ENCODE data around the gene APC2.

Gene APC2

DNA sequence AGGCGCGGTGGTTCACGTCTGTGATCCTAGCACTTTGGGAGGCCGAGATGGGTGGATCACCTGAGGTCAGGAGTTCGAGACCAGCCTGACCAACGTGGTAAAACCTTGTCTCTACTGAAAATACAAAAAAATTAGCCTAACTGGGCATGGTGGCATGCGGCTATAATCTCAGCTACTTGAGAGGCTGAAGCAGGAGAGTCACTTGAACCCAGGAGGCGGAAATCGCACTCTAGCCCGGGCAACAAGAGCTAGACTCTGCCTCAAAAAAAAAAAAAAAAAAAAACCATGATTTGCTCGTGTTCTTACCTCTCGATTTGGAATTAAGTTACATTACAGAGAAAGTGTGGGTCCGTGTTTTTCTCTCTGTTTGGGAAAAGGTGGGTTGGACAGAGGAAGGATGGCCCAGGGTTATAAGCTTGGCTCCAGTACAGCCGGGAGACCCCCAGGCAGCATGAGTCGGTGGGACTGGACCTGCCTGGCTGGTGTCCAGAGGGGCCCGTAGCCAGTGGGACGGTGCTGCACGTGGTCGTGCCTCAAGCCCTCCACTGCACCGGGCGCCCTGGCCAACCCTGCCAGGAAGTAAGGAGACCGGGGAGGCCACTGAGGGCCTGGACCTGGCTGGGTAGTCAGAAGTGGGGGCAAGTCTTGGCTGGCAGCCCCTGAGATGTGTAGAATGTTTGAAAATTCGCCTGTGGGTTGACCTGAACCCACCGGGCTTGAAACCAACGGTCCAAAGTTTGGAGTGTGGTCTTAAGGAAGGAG lies 8.1 kb upstream of the APC2 start:
- no peak for TF ChIP-seq CTCF (IDR thresholded peaks at IDR 0.05; ENCODE audit: low read depth, low read length)
- H3K27ac ChIP-seq: no peak overlapping the region
- H3K36me3 ChIP-seq: peaks cover 44% of the 10 kb centered on the region
- H3K27me3 ChIP-seq (ENCODE audit: insufficient read depth, low read depth, severe bottlenecking): peaks cover 7% of the 10 kb centered on the region
- DNase-seq: no peak
- no peaks in the 10 kb centered on the region for H3K9me3 ChIP-seq (ENCODE audit: severe bottlenecking)
- no peak overlapping the region for H3K4me3 ChIP-seq (ENCODE audit: low read depth, low read length)

DNA sequence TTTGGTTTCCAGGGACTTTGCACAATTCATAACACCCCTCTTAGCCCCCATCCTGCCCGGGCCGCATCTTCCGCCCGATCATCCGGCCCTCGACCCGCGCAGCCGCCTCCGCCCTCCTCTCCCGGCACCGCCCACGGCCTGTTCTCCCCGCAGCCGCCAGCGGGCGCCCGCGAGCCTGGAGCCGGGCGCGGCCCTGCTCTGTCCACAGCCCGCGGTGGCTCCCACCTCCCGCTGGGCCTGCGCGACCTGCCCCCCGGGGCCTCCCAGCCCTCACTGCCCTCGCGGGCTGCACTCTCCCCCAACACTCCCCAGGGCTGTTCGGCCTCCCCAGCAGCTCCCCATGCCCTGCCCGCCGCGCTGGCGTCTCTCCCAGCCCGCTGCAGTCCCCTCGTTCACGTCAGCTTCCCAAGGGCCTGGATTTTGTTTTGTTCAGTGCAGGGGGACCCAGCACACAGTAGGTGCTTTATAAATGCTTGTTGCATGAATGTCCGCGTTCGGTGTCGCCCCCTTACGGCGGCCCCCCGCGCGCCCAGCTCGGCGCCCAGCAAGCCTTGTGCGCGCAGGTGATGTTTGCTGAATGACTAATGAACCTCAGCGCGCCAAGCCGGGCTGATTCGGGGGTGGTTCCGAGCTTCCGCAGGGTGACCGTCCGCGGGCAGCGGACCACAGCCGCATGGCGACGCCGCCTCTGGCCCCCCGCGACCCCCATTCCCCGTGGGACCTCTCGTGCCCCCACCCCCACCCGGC lies 4.6 kb upstream of the APC2 start:
- peaks cover 22% of the 10 kb centered on the region for H3K27me3 ChIP-seq (ENCODE audit: insufficient read depth, low read depth, severe bottlenecking)
- peak; percentile 96 for TF ChIP-seq CTCF (IDR thresholded peaks at IDR 0.05; ENCODE audit: low read depth, low read length)
- no peaks in the 10 kb centered on the region for H3K9me3 ChIP-seq (ENCODE audit: severe bottlenecking)
- peak; percentile 80 for DNase-seq
- peak overlapping the region; percentile 60 for H3K4me3 ChIP-seq (ENCODE audit: low read depth, low read length)
- peak overlapping the region; percentile 67 for H3K27ac ChIP-seq
- peaks cover 26% of the 10 kb centered on the region for H3K36me3 ChIP-seq

GRCh38 chr19:1445932-1446712 lies 3.8 kb upstream of the APC2 start:
- peak; percentile 78 for DNase-seq
- H3K36me3 ChIP-seq: peaks cover 19% of the 10 kb centered on the region
- peak overlapping the region; percentile 34; the same call in 1 of the 2 replicates for H3K27ac ChIP-seq
- H3K27me3 ChIP-seq (ENCODE audit: insufficient read depth, low read depth, severe bottlenecking): peaks cover 30% of the 10 kb centered on the region
- peak overlapping the region; percentile 60 for H3K4me3 ChIP-seq (ENCODE audit: low read depth, low read length)
- no peak for TF ChIP-seq CTCF (IDR thresholded peaks at IDR 0.05; ENCODE audit: low read depth, low read length)
- H3K9me3 ChIP-seq (ENCODE audit: severe bottlenecking): no peaks in the 10 kb centered on the region

- Histone ChIP-seq H3K27me3 (ENCODE audit: insufficient read depth, low read depth, severe bottlenecking) (peaks cover 37% of the 10 kb centered on the region), H3K27ac (no peak overlapping the region), H3K4me3 (ENCODE audit: low read depth, low read length) (peak overlapping the region; percentile 56), H3K36me3 (peaks cover 11% of the 10 kb centered on the region), H3K9me3 (ENCODE audit: severe bottlenecking) (no peaks in the 10 kb centered on the region)
- no peak for TF ChIP-seq CTCF (IDR thresholded peaks at IDR 0.05; ENCODE audit: low read depth, low read length)
- DNase-seq: peak; percentile 33
Observed at GRCh38 chr19:1446713-1447481, 3.0 kb upstream of the APC2 start.

DNA sequence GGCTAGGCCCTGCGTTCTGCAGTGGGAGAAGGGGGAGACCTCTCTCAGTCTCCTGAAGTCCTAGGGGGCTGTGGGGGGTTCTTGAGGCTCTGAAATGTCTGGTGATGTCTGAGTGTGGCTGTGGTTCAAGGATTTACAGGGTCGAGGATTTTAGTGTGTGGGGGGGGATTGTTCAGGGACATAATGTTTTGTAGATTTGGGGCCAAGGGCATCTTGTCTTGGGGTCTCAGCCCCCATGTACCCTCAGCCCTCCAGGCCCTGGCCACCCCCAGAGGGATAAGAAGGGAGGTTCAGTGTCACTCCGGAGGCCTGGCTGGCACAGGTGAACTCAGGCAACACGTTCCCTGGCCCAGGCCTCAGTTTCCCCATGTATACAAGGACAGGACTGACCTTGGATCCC lies 2.4 kb upstream of the APC2 start:
- Histone ChIP-seq H3K4me3 (ENCODE audit: low read depth, low read length) (no peak overlapping the region), H3K27ac (no peak overlapping the region), H3K36me3 (peaks cover 5% of the 10 kb centered on the region), H3K9me3 (ENCODE audit: severe bottlenecking) (no peaks in the 10 kb centered on the region), H3K27me3 (ENCODE audit: insufficient read depth, low read depth, severe bottlenecking) (peaks cover 43% of the 10 kb centered on the region)
- no peak for DNase-seq
- no peak for TF ChIP-seq CTCF (IDR thresholded peaks at IDR 0.05; ENCODE audit: low read depth, low read length)

All from WERI-Rb-1 (cell line).